HCT116 (cell line): ENCODE measurements around the gene CREB3. TPM values are rescaled to one million over a fixed set of nuclear protein-coding genes. Genes with fewer than 3 reads are reported as not detected.
A peak's percentile ranks its signal among the peaks of the same experiment; 100 is the strongest.

Experiments used
- ATAC-seq: fragments of 200-7000 bp; cut with Tn5 transposase; 2 replicates; pipeline ENCODE4 v1.9.1; 2020; ENCODE audit warnings: mild to moderate bottlenecking, moderate library complexity
- BruUV-seq: library from RNA; stranded (reverse); fragments of 400-500 nt; replicated peaks from 2 replicates; lab custom pipeline; 2021; lab: Mats Ljungman, UMichigan
- CTCF ChIA-PET: fragments of 300-600 bp; sonication (Branson Sonifier 250); formaldehyde crosslinking; loops from one replicate; lab custom pipeline; 2021; ENCODE audit warnings: antibody characterized with exemption; lab: Charles Lee
- POLR2A ChIA-PET: fragments of 300-600, 350-600 bp; sonication (Branson Sonifier 250); formaldehyde crosslinking; loops from one replicate; lab custom pipeline; 2021; ENCODE audit warnings: antibody characterized with exemption; lab: Charles Lee
- RAD21 ChIA-PET, 2 experiments: fragments of 300-600 bp; sonication (Branson Sonifier 250); formaldehyde crosslinking; loops; one replicate each; lab custom pipeline; 2023; ENCODE audit warnings: low total read pairs in 2 of 2; ENCODE audit not compliant: uncharacterized antibody in 2 of 2, unreplicated experiment in 2 of 2, low non-redundant PET in 1 of 2; lab: Charles Lee
- DNase-seq: peaks from one replicate; pipeline ENCODE4 v3.0.0-alpha.2; 2010; ENCODE audit warnings: low read depth, low spot score
- H2AFZ ChIP-seq: fragments of 200-600 bp; shearing (Covaris generic), sonication (generic); 2 replicates; pipeline ENCODE4 v1.6.1; 2017; ENCODE audit warnings: low read depth, mixed run types, mixed read lengths, antibody characterized with exemption, low read length; ENCODE audit not compliant: poor library complexity, severe bottlenecking
- H3K27ac ChIP-seq: 2 replicates; pipeline ENCODE4 v1.5.1; 2012; ENCODE audit warnings: low read depth, low read length
- H3K27me3 ChIP-seq: fragments of 200-600 bp; sonication (generic); 2 replicates; pipeline ENCODE4 v1.6.1; 2016; ENCODE audit warnings: mixed run types, low read length, mixed read lengths; ENCODE audit not compliant: insufficient read depth
- H3K36me3 ChIP-seq, 2 experiments: fragments of 200-500 bp in 1 of 2; fragments of 200-600 bp in 1 of 2; sonication (Bioruptor generic) in 1 of 2; sonication (generic) in 1 of 2; 2 replicates each; pipeline versions ENCODE4 v1.5.1 to v1.6.1; 2014 to 2016; ENCODE audit warnings: low read length in 2 of 2, inconsistent platforms in 1 of 2, mixed read lengths in 1 of 2, mixed run types in 1 of 2; ENCODE audit not compliant: insufficient read depth in 2 of 2, control insufficient read depth in 1 of 2
- H3K4me1 ChIP-seq, 2 experiments: fragments of 200-600 bp in 1 of 2; sonication (generic) in 1 of 2; 2 replicates each; pipeline versions ENCODE4 v1.5.1 to v1.6.1; 2012 to 2017; ENCODE audit warnings: low read length in 2 of 2, inconsistent platforms in 1 of 2, mild to moderate bottlenecking in 1 of 2, mixed read lengths in 1 of 2, mixed run types in 1 of 2, moderate library complexity in 1 of 2; ENCODE audit not compliant: insufficient read depth in 2 of 2, control insufficient read depth in 1 of 2
- H3K4me2 ChIP-seq: fragments of 200-600 bp; sonication (generic); 2 replicates; pipeline ENCODE4 v1.6.1; 2017; ENCODE audit warnings: mixed run types, low read length, mixed read lengths
- H3K4me3 ChIP-seq, 2 experiments: fragments of 200-600 bp in 1 of 2; sonication (generic) in 1 of 2; replicated peaks in 1 of 2; 2 replicates each; pipeline ENCODE4 v1.5.1; 2011 to 2016; ENCODE audit warnings: low read length in 2 of 2, control low read depth in 1 of 2, low read depth in 1 of 2, mild to moderate bottlenecking in 1 of 2, mixed read lengths in 1 of 2, mixed run types in 1 of 2
- H3K79me2 ChIP-seq: fragments of 200-600 bp; sonication (generic); 2 replicates; pipeline ENCODE4 v1.6.1; 2017; ENCODE audit warnings: mild to moderate bottlenecking, mixed run types, low read length, moderate library complexity, mixed read lengths; ENCODE audit not compliant: insufficient read depth
- H3K9ac ChIP-seq: fragments of 200-600 bp; sonication (generic); 2 replicates; pipeline ENCODE4 v1.6.1; 2016; ENCODE audit warnings: low read length, mixed read lengths
- H3K9me2 ChIP-seq: fragments of 200-600 bp; sonication (generic), shearing (Covaris generic); 2 replicates; pipeline ENCODE4 v1.6.1; 2017; ENCODE audit warnings: mixed run types, mild to moderate bottlenecking, moderate library complexity; ENCODE audit not compliant: insufficient read depth
- H3K9me3 ChIP-seq, 2 experiments: fragments of 200-500 bp in 1 of 2; fragments of 200-600 bp in 1 of 2; sonication (Bioruptor generic) in 1 of 2; sonication (generic) in 1 of 2; 2 replicates each; pipeline ENCODE4 v1.6.1; 2014 to 2017; ENCODE audit warnings: low read length in 2 of 2, mixed read lengths in 2 of 2, inconsistent platforms in 1 of 2, low read depth in 1 of 2, mild to moderate bottlenecking in 1 of 2, mixed run types in 1 of 2, moderate library complexity in 1 of 2; ENCODE audit not compliant: control insufficient read depth in 1 of 2, insufficient read depth in 1 of 2
- H4K20me1 ChIP-seq: fragments of 200-600 bp; sonication (generic), shearing (Covaris generic); 2 replicates; pipeline ENCODE4 v1.6.1; 2017; ENCODE audit warnings: mixed run types, mild to moderate bottlenecking, moderate library complexity; ENCODE audit not compliant: insufficient read depth
- CBX3 ChIP-seq: IDR thresholded peaks from 2 replicates; pipeline ENCODE4 v1.6.1; 2012; ENCODE audit warnings: low read depth
- EGR1 ChIP-seq: IDR thresholded peaks from 2 replicates; pipeline ENCODE4 v1.6.1; 2012; ENCODE audit warnings: low read depth
- EZH2phosphoT487 ChIP-seq: fragments of 200-600 bp; IDR thresholded peaks from 2 replicates; pipeline ENCODE4 v1.6.1; 2018; ENCODE audit warnings: antibody characterized with exemption, borderline replicate concordance
- JUND ChIP-seq: IDR thresholded peaks from 2 replicates; pipeline ENCODE4 v1.6.1; 2012
- POLR2AphosphoS5 ChIP-seq: IDR thresholded peaks from 2 replicates; pipeline ENCODE4 v1.6.1; 2011; ENCODE audit warnings: mild to moderate bottlenecking, low read depth, low read length, moderate library complexity
- SRF ChIP-seq: IDR thresholded peaks from 2 replicates; pipeline ENCODE4 v1.6.1; 2012; ENCODE audit warnings: low read depth
- YY1 ChIP-seq: IDR thresholded peaks from 2 replicates; pipeline ENCODE4 v1.6.1; 2011; ENCODE audit warnings: low read length, low read depth, moderate library complexity, mild to moderate bottlenecking; ENCODE audit not compliant: insufficient replicate concordance; ENCODE audit errors: extremely low read depth
- ZFX ChIP-seq: fragments of 450-650 bp; IDR thresholded peaks from 2 replicates; pipeline ENCODE4 v1.6.1; 2017
- ZNF274 ChIP-seq: fragments of 200-500 bp; sonication (Bioruptor generic); IDR thresholded peaks from 2 replicates; pipeline ENCODE4 v1.6.1; 2014; ENCODE audit warnings: mild to moderate bottlenecking, low read depth, low read length, inconsistent platforms
- intact Hi-C: fragments of 100-400 bp; cut with micrococcal nuclease; formaldehyde crosslinking; loops from 2 replicates; pipeline ENCODE4 v1.10.0; 2022
- total RNA-seq: library from RNA; stranded (reverse); gene quantifications from one replicate; pipeline ENCODE4 v1.2.1, GENCODE V29; 2021; ENCODE audit not compliant: unreplicated experiment
- TF ChIP-seq, protein P1 (sequence below), 3 experiments: fragments of 200-600 bp in 1 of 3; sonication (generic) in 1 of 3; IDR thresholded peaks in 2 of 3; conservative IDR thresholded peaks in 1 of 3; 2 replicates each; pipeline ENCODE4 v1.5.1; 2012 to 2017; ENCODE audit warnings: low read depth in 2 of 3, low read length in 2 of 3, antibody characterized with exemption in 1 of 3, borderline replicate concordance in 1 of 3, control low read depth in 1 of 3, mild to moderate bottlenecking in 1 of 3, mixed read lengths in 1 of 3, mixed run types in 1 of 3, moderate library complexity in 1 of 3; ENCODE audit not compliant: insufficient read depth in 1 of 3

CREB3 gene
- total RNA-seq, 1 experiment from 2014 or later = 22.3 TPM

DNA sequence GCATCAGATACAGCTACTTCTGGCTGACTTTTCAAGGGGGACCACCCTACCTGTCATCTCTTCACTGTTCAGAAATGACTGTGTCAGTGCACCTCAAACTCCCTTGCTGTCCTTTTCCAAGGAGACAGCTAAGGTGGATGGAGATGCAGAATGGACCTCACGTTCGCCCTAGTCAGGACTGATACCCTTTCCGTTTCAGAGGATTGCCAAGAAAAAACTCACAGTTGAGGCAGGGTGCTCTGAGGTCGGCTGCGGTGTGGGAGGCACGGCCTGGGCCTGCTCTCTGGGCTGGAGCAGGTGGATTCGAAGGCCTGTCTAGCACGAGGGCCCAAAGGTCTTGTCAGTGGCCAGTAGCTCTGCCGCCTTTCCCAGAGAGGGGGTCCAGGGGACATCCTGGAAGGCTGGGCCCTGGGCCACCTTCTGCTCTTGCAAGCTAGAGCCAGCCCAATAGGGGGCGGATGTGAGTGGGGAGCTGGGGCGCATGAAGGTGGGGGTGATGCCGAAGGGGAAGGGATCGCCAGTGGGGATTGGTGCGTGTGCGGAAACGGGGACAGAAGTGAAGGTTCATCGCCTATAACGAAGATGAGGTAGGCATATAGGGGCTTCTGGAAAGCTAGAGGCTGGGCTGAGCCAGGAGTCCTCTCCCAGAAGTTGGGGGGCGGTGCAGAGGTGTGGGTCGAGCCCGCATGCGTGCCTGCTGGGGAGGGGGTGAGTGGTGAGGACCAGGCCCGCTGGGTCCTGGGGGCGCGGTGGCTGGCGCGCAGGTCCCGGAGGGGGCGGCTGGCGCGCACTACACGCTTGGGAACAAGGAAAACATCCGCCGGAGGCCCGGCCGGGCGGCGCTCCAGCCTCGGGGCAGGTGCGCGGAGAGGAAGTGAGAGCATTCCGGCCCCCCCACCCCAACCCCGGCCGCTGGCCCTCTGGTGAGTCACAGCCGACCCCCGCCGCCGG is 24.1 kb downstream of the CREB3 start:
- no peaks in the 10 kb centered on the region for H4K20me1 ChIP-seq
- H2AFZ ChIP-seq = no peak overlapping the region
- TF ChIP-seq CBX3 = no peak
- peak; percentile 35 for TF ChIP-seq POLR2AphosphoS5
- TF ChIP-seq SRF = no peak
- TF ChIP-seq ZNF274 = no peak
- no peak for TF ChIP-seq EGR1
- no peak for TF ChIP-seq EZH2phosphoT487
- no peak for TF ChIP-seq JUND
- peak; percentile 56 for TF ChIP-seq YY1
- TF ChIP-seq ZFX = no peak
- TF ChIP-seq, protein P1, sequence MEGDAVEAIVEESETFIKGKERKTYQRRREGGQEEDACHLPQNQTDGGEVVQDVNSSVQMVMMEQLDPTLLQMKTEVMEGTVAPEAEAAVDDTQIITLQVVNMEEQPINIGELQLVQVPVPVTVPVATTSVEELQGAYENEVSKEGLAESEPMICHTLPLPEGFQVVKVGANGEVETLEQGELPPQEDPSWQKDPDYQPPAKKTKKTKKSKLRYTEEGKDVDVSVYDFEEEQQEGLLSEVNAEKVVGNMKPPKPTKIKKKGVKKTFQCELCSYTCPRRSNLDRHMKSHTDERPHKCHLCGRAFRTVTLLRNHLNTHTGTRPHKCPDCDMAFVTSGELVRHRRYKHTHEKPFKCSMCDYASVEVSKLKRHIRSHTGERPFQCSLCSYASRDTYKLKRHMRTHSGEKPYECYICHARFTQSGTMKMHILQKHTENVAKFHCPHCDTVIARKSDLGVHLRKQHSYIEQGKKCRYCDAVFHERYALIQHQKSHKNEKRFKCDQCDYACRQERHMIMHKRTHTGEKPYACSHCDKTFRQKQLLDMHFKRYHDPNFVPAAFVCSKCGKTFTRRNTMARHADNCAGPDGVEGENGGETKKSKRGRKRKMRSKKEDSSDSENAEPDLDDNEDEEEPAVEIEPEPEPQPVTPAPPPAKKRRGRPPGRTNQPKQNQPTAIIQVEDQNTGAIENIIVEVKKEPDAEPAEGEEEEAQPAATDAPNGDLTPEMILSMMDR (IDR thresholded peaks at IDR 0.05 in 2 of 3, conservative IDR thresholded peaks at IDR 0.05 in 1 of 3; ENCODE audit: borderline replicate concordance in 1 of 3, insufficient read depth in 1 of 3, low read depth in 2 of 3, low read length in 2 of 3) = peak in 2 of 3 experiments; percentile 79 to 82; a peak in 4 of 6 replicates
- H3K9me3 ChIP-seq = no peaks in the 10 kb centered on the region
- H3K4me3 ChIP-seq = peak overlapping the region; percentile 81 to 83
- peak overlapping the region; percentile 88 for H3K27ac ChIP-seq
- ChIA-PET RAD21 (no interaction called here), CTCF (interaction anchor here (0.6 to 1.6 kb wide), 7 partner anchors 9 to 288 kb away, joined by 3 to 10 read pairs (median 4); partner anchors contain the start of genes CREB3 and TLN1), POLR2A (interaction anchor here (1.3 kb wide), 1 partner anchor 98 kb away, joined by 3 read pairs; the partner anchor contains the start of genes CCDC107 and RMRP)
- H3K79me2 ChIP-seq = peaks cover 34% of the 10 kb centered on the region
- H3K9ac ChIP-seq = peak overlapping the region; percentile 89
- intact Hi-C loops = no loop called here
- no peaks in the 10 kb centered on the region for H3K27me3 ChIP-seq
- ATAC-seq = peak; percentile 84
- H3K36me3 ChIP-seq = peaks cover 13 to 21% of the 10 kb centered on the region in 2 experiments; a peak in 3 of 4 replicates
- no peaks in the 10 kb centered on the region for H3K9me2 ChIP-seq
- peaks cover 10 to 25% of the 10 kb centered on the region in 2 experiments; a peak in 3 of 4 replicates for H3K4me1 ChIP-seq
- H3K4me2 ChIP-seq = peak overlapping the region; percentile 81
- no TSS peak for BruUV-seq
- peak; percentile 58 for DNase-seq
